ENCODE data around the gene EEF1A2. TPM values are rescaled to one million over a fixed set of nuclear protein-coding genes. Genes with fewer than 3 reads are reported as not detected.

EEF1A2 gene
- total RNA-seq, 1 donor from 2014 or later: 37.6 TPM

DNA sequence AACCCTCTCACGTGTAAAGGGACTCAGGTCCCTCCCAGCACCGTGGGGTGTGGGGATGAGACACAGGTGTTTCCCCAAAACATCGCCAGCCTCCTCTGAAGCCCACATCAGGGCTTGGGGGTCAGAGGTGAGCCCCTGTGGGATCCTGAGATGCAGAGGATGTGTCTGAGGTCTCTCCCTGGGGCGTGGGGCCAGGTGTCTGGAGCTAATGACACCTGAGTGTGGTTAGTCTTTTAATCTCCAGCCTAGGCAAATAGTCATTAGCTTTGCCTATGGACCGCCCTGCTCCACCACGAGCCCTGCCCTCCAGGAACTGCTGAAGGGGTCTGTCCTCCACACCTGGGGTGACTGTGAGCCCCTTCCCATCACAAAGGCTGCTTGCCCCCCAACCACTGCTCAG lies 46.9 kb upstream of the EEF1A2 start:
- DNase-seq (ENCODE audit: low read depth): no peak
- Histone ChIP-seq H4K20me1 (ENCODE audit: insufficient read depth, low read length) (no peaks in the 10 kb centered on the region), H3K4me1 (ENCODE audit: insufficient read depth, low read length) (no peaks in the 10 kb centered on the region), H3K4me2 (ENCODE audit: low read length) (no peak overlapping the region), H3K9me3 (ENCODE audit: insufficient read depth, low read depth, low read length) (no peaks in the 10 kb centered on the region), H3K9ac (ENCODE audit: low read length) (no peak overlapping the region), H2AFZ (ENCODE audit: low read depth, low read length) (no peak overlapping the region), H3K36me3 (ENCODE audit: insufficient read depth, low read length) (no peaks in the 10 kb centered on the region), H3K79me2 (ENCODE audit: insufficient read depth, low read length) (no peaks in the 10 kb centered on the region), H3K4me3 (ENCODE audit: insufficient read depth, low read depth, low read length) (no peak overlapping the region), H3K27ac (ENCODE audit: low read depth, low read length) (no peak overlapping the region), H3K27me3 (ENCODE audit: insufficient read depth, low read length) (no peaks in the 10 kb centered on the region)
- TF ChIP-seq, protein P1, sequence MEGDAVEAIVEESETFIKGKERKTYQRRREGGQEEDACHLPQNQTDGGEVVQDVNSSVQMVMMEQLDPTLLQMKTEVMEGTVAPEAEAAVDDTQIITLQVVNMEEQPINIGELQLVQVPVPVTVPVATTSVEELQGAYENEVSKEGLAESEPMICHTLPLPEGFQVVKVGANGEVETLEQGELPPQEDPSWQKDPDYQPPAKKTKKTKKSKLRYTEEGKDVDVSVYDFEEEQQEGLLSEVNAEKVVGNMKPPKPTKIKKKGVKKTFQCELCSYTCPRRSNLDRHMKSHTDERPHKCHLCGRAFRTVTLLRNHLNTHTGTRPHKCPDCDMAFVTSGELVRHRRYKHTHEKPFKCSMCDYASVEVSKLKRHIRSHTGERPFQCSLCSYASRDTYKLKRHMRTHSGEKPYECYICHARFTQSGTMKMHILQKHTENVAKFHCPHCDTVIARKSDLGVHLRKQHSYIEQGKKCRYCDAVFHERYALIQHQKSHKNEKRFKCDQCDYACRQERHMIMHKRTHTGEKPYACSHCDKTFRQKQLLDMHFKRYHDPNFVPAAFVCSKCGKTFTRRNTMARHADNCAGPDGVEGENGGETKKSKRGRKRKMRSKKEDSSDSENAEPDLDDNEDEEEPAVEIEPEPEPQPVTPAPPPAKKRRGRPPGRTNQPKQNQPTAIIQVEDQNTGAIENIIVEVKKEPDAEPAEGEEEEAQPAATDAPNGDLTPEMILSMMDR (IDR thresholded peaks at IDR 0.05; ENCODE audit: insufficient read depth, low read depth, low read length): no peak
- TF ChIP-seq EZH2 (IDR thresholded peaks at IDR 0.05; ENCODE audit: insufficient read depth, low read length): no peak
- no peaks in the 10 kb centered on the region for H3K9me3 Mint-ChIP-seq (ENCODE audit: unreplicated experiment)
- H3K27ac Mint-ChIP-seq (ENCODE audit: unreplicated experiment): no peak overlapping the region
- H3K27me3 Mint-ChIP-seq (ENCODE audit: low read depth, unreplicated experiment): peaks cover 7% of the 10 kb centered on the region
- FAIRE-seq: no peak
- peaks cover 2% of the 10 kb centered on the region for H3K36me3 Mint-ChIP-seq (ENCODE audit: low read depth, unreplicated experiment)
- peaks cover 2% of the 10 kb centered on the region for H3K4me1 Mint-ChIP-seq (ENCODE audit: low read depth, unreplicated experiment)
- peak overlapping the region; percentile 40 for H3K4me3 Mint-ChIP-seq (ENCODE audit: unreplicated experiment)

DNA sequence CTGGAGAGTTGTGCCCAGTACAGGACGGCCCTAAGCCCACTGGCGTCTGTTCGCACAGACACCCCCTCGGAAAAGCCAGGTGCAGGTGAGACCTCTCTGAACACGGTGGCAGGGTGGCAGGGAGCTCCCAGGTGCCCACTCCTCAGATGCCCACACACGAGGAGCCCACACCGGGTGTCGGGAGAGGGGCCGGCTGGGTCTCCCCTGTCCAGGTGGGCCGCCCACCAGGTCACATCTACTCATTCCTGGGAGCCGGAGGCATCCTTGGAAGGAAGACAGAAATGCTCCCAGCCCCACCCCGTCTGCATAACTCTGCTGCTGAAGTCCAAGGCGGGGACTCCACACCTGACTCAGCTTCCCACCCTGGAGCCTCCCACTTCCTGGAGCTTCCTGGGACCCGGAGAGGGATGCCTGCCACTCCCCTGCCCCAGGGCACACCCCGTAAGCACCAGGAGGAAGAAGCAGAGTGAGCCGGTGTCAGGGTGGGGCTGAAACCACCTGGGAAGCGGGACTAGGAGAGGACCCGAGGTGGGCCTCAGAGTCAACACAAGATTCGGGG lies 46.2 kb upstream of the EEF1A2 start:
- Histone ChIP-seq H3K9ac (ENCODE audit: low read length) (no peak overlapping the region), H3K79me2 (ENCODE audit: insufficient read depth, low read length) (no peaks in the 10 kb centered on the region), H3K4me3 (ENCODE audit: insufficient read depth, low read depth, low read length) (no peak overlapping the region), H2AFZ (ENCODE audit: low read depth, low read length) (no peak overlapping the region), H4K20me1 (ENCODE audit: insufficient read depth, low read length) (no peaks in the 10 kb centered on the region), H3K36me3 (ENCODE audit: insufficient read depth, low read length) (no peaks in the 10 kb centered on the region), H3K4me2 (ENCODE audit: low read length) (no peak overlapping the region), H3K27ac (ENCODE audit: low read depth, low read length) (no peak overlapping the region), H3K27me3 (ENCODE audit: insufficient read depth, low read length) (no peaks in the 10 kb centered on the region), H3K9me3 (ENCODE audit: insufficient read depth, low read depth, low read length) (no peaks in the 10 kb centered on the region), H3K4me1 (ENCODE audit: insufficient read depth, low read length) (no peaks in the 10 kb centered on the region)
- no peak for TF ChIP-seq EZH2 (IDR thresholded peaks at IDR 0.05; ENCODE audit: insufficient read depth, low read length)
- TF ChIP-seq, protein P1 (IDR thresholded peaks at IDR 0.05; ENCODE audit: insufficient read depth, low read depth, low read length): no peak
- peak overlapping the region; percentile 40 for H3K4me3 Mint-ChIP-seq (ENCODE audit: unreplicated experiment)
- H3K27ac Mint-ChIP-seq (ENCODE audit: unreplicated experiment): no peak overlapping the region
- peaks cover 7% of the 10 kb centered on the region for H3K27me3 Mint-ChIP-seq (ENCODE audit: low read depth, unreplicated experiment)
- no peaks in the 10 kb centered on the region for H3K9me3 Mint-ChIP-seq (ENCODE audit: unreplicated experiment)
- peaks cover 2% of the 10 kb centered on the region for H3K36me3 Mint-ChIP-seq (ENCODE audit: low read depth, unreplicated experiment)
- FAIRE-seq: no peak
- peaks cover 2% of the 10 kb centered on the region for H3K4me1 Mint-ChIP-seq (ENCODE audit: low read depth, unreplicated experiment)
- DNase-seq (ENCODE audit: low read depth): no peak

DNA sequence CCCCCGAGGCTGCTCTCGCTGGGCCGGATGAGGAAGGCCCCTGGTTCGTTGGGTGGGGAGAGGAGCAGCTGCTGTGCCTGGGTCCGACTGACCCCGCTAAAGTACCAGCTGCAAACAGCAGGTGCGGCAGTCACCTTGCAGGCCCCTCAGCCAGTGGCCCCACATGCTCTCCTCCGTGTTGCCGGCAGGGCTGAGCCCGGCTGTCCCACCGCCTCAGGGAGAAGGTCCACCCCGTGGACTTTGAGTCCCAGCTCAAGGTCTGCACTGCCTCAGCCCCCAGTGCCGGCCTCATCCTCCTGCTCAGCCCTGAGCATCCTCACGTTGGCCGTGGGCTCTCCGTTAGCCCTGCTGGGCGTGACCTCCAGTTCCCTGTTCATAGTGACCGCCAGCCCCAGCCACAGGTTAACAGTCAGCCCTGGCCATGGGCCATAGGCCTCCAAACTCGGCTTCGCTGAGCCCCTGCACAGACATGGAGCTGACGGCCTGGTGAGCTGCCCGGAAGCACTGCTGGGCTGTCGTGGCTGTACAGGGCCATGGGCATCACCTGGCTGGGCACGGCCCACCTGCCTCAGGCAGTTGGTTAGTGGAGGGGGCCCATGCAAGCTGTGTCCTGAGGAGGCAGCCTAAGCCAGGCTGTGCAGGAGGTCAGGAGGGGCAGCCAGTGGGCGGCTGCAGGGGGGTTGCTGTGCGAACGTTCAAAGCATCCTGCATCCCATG lies 45.5 kb upstream of the EEF1A2 start:
- Histone ChIP-seq H2AFZ (ENCODE audit: low read depth, low read length) (no peak overlapping the region), H3K27ac (ENCODE audit: low read depth, low read length) (no peak overlapping the region), H3K36me3 (ENCODE audit: insufficient read depth, low read length) (no peaks in the 10 kb centered on the region), H3K27me3 (ENCODE audit: insufficient read depth, low read length) (no peaks in the 10 kb centered on the region), H3K79me2 (ENCODE audit: insufficient read depth, low read length) (no peaks in the 10 kb centered on the region), H3K9me3 (ENCODE audit: insufficient read depth, low read depth, low read length) (no peaks in the 10 kb centered on the region), H3K4me2 (ENCODE audit: low read length) (no peak overlapping the region), H3K4me3 (ENCODE audit: insufficient read depth, low read depth, low read length) (no peak overlapping the region), H4K20me1 (ENCODE audit: insufficient read depth, low read length) (no peaks in the 10 kb centered on the region), H3K4me1 (ENCODE audit: insufficient read depth, low read length) (no peaks in the 10 kb centered on the region), H3K9ac (ENCODE audit: low read length) (no peak overlapping the region)
- DNase-seq (ENCODE audit: low read depth) (no peak), FAIRE-seq (no peak)
- Mint-ChIP-seq H3K36me3 (ENCODE audit: low read depth, unreplicated experiment) (peaks cover 2% of the 10 kb centered on the region), H3K27ac (ENCODE audit: unreplicated experiment) (no peak overlapping the region), H3K4me1 (ENCODE audit: low read depth, unreplicated experiment) (peaks cover 3% of the 10 kb centered on the region), H3K4me3 (ENCODE audit: unreplicated experiment) (no peak overlapping the region), H3K27me3 (ENCODE audit: low read depth, unreplicated experiment) (peaks cover 7% of the 10 kb centered on the region), H3K9me3 (ENCODE audit: unreplicated experiment) (no peaks in the 10 kb centered on the region)
- TF ChIP-seq, protein P1 (IDR thresholded peaks at IDR 0.05; ENCODE audit: insufficient read depth, low read depth, low read length): no peak
- no peak for TF ChIP-seq EZH2 (IDR thresholded peaks at IDR 0.05; ENCODE audit: insufficient read depth, low read length)

All from astrocyte (in vitro differentiated cells and primary cell).